Stimulated activated CD8-positive, alpha-beta memory T cell treated with anti-CD3 and anti-CD28 coated beads, Interleukin-4, amount 100 ng/mL, for 48 hours (primary cell): Measurements from ENCODE around the gene GNL3.
"Not testable (repeated sequence)": the region's sequence is repeated elsewhere in the genome, so short reads cannot be mapped to it uniquely, and the experiment has no call there.

Experiments
- DNase-seq: peaks from one replicate; pipeline ENCODE4 v3.0.0-alpha.2; 2020

The GNL3 gene

GRCh38 chr3:52685709-52686691, at the start of gene GNL3, which contains the start of gene PBRM1:
Gene GNL3, plus strand, starts transcription at chr3:52686032. Its CDS starts 61 bp downstream, at chr3:52686093.
Gene PBRM1, minus strand, starts transcription at chr3:52685913.
- peak; percentile 93 for DNase-seq

GRCh38 chr3:52636673-52637072, 49.2 kb upstream of the GNL3 start:
- DNase-seq: no peak

- no peak for DNase-seq
Observed at GRCh38 chr3:52645549-52645948, 40.3 kb upstream of the GNL3 start.

GRCh38 chr3:52649461-52650210, 36.2 kb upstream of the GNL3 start:
- DNase-seq: no peak

DNA sequence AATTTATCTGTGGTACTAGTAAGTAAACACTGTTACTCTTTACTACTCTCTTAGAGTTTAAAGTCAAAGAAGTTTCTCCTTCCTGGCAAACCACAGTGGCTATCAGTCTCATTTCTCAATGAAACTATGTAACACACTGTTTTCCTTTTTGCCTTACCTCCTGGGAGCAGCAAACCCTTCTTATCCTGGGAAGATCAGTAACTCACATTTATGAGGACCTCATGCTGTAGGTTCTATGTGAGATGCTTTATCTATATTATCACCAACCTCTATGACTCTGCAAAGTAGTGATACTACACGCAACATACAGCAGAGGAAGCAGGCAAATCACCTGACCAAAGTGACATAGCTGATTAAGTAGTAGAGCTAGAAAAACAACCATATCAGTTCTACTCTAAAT, 35.4 kb upstream of the GNL3 start:
- DNase-seq: no peak

GRCh38 chr3:52651592-52651991, 34.2 kb upstream of the GNL3 start:
- DNase-seq: no peak

DNA sequence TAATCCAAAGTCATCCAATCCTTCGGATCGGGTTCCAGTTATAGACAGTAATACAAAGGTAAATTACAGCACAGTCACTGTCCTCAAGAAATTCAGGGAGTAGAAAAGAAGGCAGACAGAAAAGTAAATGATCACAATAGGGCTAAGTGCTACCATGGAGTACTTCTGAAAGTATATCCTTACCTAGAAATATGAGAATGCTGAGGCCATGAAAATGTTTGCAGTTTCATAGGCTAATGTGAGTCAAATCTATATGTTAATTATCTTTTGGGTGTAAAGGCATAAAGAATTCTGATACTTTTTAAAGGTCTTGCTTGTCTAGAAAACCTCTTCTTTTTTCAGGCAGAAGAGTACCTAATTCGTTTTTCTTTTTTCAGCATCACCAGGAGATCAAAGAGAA, 29.9 kb upstream of the GNL3 start:
- no peak for DNase-seq

DNA sequence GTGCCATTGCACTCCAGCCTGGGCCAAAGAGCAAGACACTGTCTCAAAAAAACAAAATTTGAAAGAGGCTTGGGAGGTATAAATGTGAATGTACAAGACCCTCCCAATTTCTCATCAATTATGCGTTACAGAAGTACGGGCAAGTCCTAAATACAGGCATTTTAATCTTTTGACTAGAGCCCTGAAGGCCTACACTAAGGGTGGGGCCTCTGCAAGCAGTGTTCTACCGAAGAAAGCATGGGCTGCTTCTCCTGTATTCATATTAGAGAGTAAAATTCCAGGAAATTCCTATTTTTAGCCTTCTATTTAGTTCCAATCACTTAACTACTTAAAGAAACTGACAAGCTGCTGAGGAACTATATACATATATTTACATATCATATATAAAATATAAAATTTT, 25.8 kb upstream of the GNL3 start:
- no peak for DNase-seq

- no peak for DNase-seq
Observed at GRCh38 chr3:52663098-52663497, 22.7 kb upstream of the GNL3 start.

DNA sequence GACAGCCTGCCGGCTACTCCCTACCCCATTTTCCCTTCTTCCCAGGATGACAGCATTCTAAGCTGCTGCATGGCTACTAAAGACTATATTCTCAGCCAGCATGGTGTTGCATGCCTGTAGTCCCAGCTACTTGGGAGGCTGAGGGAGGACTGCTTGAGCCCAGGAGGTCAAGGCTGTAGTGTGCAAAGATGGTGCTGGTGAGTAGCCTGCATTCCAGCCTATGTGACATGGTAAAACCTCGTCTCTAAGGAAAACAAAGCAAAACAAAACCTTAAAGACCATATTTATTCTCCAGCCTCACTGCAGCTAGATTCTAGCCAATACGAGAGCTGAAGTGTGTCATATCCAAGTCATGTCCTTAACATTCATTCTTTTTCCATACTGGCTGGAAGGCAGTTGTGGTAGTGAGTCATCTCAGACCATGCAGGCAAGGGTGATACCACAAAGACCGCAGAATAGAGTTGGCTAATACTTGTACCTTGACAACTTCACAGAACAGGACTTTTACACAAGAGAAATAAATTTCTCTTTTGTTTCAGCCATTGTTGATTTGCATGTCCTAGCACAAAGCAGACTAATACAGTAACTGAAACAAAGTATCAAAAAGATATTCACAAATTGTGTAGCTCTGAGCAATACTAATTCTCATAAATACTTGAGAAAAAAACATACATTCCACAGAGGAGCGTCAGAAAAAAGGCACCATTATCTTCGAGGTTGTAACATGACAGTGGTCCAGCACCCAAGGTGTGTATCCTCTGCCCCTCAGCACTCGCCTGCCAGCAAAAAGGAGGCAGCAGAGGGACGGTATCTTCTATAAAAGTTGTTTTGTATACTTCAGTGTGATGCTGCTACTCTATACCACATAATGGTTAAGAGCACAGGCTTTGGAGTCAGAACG, 15.0 kb upstream of the GNL3 start:
- DNase-seq: peak; percentile 48

DNA sequence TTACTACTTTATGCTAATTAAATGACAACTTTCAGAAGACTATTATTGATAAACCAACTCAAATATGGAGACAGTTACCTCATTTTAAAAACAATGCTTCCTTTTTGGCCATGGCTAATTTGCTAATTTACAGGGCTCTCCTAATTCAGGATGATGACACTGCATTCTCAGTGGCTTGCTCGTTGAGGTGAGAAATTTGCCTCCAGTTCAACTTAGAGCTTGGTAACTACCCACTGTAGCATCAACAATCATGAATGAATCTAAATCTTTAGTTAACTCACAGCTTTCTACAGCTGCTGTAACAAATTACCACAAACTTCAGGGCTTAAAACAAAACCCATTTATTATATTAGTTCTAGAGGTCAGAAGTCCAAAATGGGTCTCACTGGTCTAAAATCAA, 14.2 kb upstream of the GNL3 start:
- DNase-seq: no peak

DNA sequence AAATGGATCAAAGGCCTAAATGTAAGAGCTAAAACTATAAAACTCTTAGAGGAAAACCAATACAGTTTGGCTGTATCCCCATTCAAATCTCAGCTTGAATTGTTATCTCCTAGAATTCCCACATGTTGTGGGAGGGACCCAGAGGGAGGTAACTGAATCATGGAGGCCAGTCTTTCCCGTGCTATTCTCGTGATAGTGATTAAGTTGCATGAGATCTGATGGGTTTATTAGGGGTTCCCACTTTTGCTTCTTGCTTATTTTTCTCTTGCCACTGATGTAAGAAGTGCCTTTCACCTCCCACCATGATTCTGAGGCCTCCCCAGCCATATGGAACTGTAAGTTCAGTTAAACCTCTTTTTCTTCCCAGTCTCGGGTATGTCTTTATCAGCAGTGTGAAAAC, 9.6 kb upstream of the GNL3 start:
- DNase-seq: not testable (repeated sequence)

DNA sequence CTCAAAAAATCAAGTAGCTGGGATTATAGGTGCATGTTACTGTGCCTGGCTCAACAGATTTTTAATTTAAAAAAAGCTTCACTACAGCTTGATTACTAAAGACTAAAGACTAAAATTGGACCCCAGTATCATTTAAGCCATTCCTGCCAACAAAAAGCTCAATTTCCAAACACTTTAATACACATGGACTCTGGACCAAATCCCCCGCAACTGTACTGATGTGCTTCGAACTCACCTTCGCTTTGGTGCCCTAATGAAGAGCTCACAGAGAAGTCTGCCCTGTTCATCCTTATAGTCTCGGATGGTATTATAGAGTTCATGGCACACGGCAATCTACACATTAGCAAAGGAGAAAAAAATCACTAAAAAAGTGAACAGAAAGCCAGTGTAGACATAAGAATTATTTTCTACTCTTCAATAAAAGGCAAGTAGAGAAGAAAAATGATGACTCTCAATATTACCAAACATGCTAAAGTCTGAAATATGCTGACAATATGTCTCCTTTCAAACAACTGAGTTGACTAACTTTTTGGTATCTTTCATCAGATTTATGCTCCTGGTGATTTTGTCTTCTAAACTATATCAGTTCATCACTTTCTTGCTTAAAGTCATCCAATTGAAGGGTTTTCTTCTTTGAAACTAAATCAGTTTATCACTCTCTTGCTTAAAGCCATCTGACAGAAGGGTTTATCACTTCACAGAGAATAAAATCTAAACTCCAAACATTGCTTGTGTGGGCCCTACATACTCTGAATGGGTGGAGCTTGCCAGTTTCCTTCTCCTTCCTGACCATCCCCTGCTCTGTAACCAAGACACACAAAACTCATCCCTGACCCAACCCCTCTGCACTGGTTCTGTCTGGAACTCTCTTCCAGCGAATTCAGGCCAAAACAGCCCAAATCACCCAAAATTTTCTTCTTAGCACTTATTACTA, 7.3 kb upstream of the GNL3 start:
- DNase-seq: no peak

GRCh38 chr3:52679199-52679538, 6.7 kb upstream of the GNL3 start:
- DNase-seq: no peak

DNA sequence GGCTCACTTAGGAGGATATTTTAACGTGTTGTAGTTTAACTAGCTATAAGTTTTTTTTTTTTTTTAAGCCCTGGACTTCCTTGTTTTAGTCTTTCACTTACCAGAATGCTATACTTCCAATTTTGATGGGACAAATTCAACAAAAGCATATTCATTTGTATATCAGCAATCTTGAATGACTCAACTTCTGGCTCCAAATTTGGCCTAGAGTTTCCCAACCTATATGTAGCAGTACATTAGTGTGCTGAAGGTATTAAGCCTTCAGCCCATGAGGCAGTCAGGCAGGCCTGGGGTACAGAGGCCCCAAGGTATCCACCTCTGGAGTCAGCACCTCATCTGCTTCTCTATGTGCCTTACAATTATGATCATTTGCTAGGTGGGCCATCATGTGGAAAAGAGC, 6.0 kb upstream of the GNL3 start:
- DNase-seq: no peak

- no peak for DNase-seq
Observed at GRCh38 chr3:52681596-52681995, 4.2 kb upstream of the GNL3 start.

- peak; percentile 58 for DNase-seq
Observed at GRCh38 chr3:52682016-52682415, 3.8 kb upstream of the GNL3 start.

DNA sequence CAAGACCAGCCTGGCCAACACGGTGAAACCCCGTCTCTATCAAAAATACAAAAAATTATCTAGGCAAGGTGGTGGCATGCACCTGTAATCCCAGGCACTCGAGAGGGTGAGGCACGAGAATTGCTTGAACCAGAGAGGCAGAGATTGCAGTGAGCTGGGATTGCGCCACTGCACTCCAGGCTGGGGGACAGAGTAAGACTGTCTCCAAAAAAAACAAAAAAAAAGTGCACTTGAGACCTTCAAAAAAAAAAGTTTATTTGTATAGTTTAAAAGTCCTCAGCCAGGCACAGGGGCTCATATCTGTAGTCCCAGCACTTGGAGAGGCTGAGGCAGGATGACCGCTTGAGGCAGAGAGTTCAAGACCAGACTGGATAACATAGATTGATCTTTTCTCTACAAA, 2.2 kb upstream of the GNL3 start:
- DNase-seq: no peak

- no peak for DNase-seq
Observed at GRCh38 chr3:52684184-52684583, 1.6 kb upstream of the GNL3 start.

DNA sequence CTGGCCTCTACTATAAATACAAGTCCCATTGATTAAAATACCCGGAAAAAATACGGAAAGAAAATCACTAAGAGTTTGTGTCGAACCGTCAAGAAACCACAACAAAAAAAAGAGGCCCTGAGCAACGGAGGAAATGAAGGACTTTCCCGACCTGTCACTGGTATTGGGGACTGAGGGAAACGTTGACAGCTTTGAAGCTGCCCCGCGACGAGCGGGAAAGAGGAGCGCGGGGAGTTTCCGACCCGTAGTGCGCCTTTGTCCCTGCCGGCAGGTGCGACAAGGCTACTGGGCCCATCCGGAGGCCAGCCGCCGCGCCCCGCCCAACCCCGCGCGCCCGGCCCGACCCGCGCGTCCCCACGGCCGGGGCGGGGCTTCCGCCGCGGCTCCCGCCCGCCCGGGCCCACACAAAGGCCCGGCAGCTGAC, 535 bp upstream of the GNL3 start:
- DNase-seq: peak; percentile 88

GRCh38 chr3:52688266-52688665, 2.4 kb downstream of the GNL3 start:
- DNase-seq: no peak

GRCh38 chr3:52689151-52689550, 3.3 kb downstream of the GNL3 start:
- no peak for DNase-seq
